H1 (cell line): ENCODE data around the gene TLCD5. TPM values are rescaled to one million over a fixed set of nuclear protein-coding genes. Genes with fewer than 3 reads are reported as not detected.

Experiments
- CTCF ChIA-PET: fragments of 300-600 bp; sonication (Branson Sonifier 250); formaldehyde crosslinking; loops from one replicate; lab custom pipeline; 2021; ENCODE audit not compliant: partially characterized antibody; lab: Charles Lee
- POLR2A ChIA-PET: fragments of 300-600 bp; sonication (Branson Sonifier 250); formaldehyde crosslinking; loops from one replicate; lab custom pipeline; 2021; ENCODE audit warnings: inconsistent platforms; ENCODE audit not compliant: partially characterized antibody; lab: Charles Lee
- DNase-seq, 2 experiments: peaks; one replicate each; pipeline versions ENCODE4 v3.0.0 to v3.0.0-alpha.2; 2010 to 2022; ENCODE audit warnings: low spot score in 2 of 2, low read depth in 1 of 2, mixed read lengths in 1 of 2
- FAIRE-seq: peaks from 2 replicates; lab custom pipeline; 2011; peaks lifted over from hg19 to GRCh38; lab: Jason Lieb, UNC
- H2AFZ ChIP-seq: 2 replicates; pipeline ENCODE4 v1.8.1; 2012; ENCODE audit warnings: low read length, inconsistent platforms
- H2AK5ac ChIP-seq: 2 replicates; pipeline ENCODE4 v1.6.1; 2013; ENCODE audit warnings: low read depth, low read length
- H2BK120ac ChIP-seq: replicated peaks from 2 replicates; pipeline ENCODE3; 2013; ENCODE audit warnings: low read depth, low read length, inconsistent platforms
- H2BK12ac ChIP-seq: 2 replicates; pipeline ENCODE4 v1.6.1; 2013; ENCODE audit warnings: low read depth, low read length
- H2BK15ac ChIP-seq: 2 replicates; pipeline ENCODE4 v1.6.1; 2013; ENCODE audit warnings: low read length
- H2BK20ac ChIP-seq: 2 replicates; pipeline ENCODE4 v1.6.1; 2013; ENCODE audit warnings: low read length
- H2BK5ac ChIP-seq: 2 replicates; pipeline ENCODE4 v1.6.1; 2013; ENCODE audit warnings: low read depth, low read length
- H3K14ac ChIP-seq: 2 replicates; pipeline ENCODE4 v1.6.1; 2013; ENCODE audit warnings: inconsistent platforms; ENCODE audit not compliant: insufficient read length
- H3K18ac ChIP-seq: 2 replicates; pipeline ENCODE4 v1.6.1; 2013; ENCODE audit warnings: low read length; ENCODE audit errors: extremely low read depth
- H3K23ac ChIP-seq: 2 replicates; pipeline ENCODE4 v1.6.1; 2013; ENCODE audit warnings: inconsistent platforms; ENCODE audit not compliant: insufficient read length
- H3K23me2 ChIP-seq: 2 replicates; pipeline ENCODE4 v1.6.1; 2013; ENCODE audit warnings: low read depth, low read length
- H3K27ac ChIP-seq: 2 replicates; pipeline ENCODE4 v1.6.1; 2011; ENCODE audit warnings: low read depth, low read length, inconsistent platforms
- H3K27me3 ChIP-seq, 4 experiments: replicated peaks in 1 of 4; 1 replicate in 1 of 4; 2 replicates in 3 of 4; pipeline versions ENCODE4 v1.6.1 to v1.8.1; 2011 to 2013; ENCODE audit warnings: low read length in 3 of 4, mild to moderate bottlenecking in 3 of 4, inconsistent platforms in 2 of 4, mixed read lengths in 2 of 4, moderate library complexity in 1 of 4; ENCODE audit not compliant: control insufficient read depth in 3 of 4, insufficient read depth in 3 of 4; ENCODE audit errors: extremely low read depth in 1 of 4
- H3K36me3 ChIP-seq, 4 experiments: 2 replicates each; pipeline versions ENCODE4 v1.6.1 to v1.8.1; 2011 to 2013; ENCODE audit warnings: mild to moderate bottlenecking in 4 of 4, low read length in 3 of 4, moderate library complexity in 2 of 4, control low read depth in 1 of 4, inconsistent platforms in 1 of 4; ENCODE audit not compliant: insufficient read depth in 4 of 4, control insufficient read depth in 2 of 4
- H3K4ac ChIP-seq: replicated peaks from 2 replicates; pipeline ENCODE3; 2013; ENCODE audit warnings: low read length, low read depth, mixed read lengths, inconsistent platforms; ENCODE audit not compliant: insufficient read length
- H3K4me1 ChIP-seq, 4 experiments: replicated peaks in 1 of 4; 1 replicate in 1 of 4; 2 replicates in 3 of 4; pipeline versions ENCODE4 v1.6.1 to v1.8.1; 2011 to 2013; ENCODE audit warnings: low read length in 3 of 4, inconsistent platforms in 2 of 4, mixed read lengths in 1 of 4; ENCODE audit not compliant: insufficient read depth in 4 of 4, control insufficient read depth in 3 of 4
- H3K4me2 ChIP-seq, 2 experiments: 2 replicates each; pipeline versions ENCODE4 v1.6.1 to v1.8.1; 2011 to 2013; ENCODE audit warnings: low read depth in 2 of 2, low read length in 2 of 2, control low read depth in 1 of 2, inconsistent platforms in 1 of 2, mild to moderate bottlenecking in 1 of 2; ENCODE audit not compliant: insufficient read depth in 1 of 2
- H3K4me3 ChIP-seq, 4 experiments: fragments of 200-600, 300-600 bp in 1 of 4; sonication (generic), shearing (Covaris generic), sonication (Bioruptor Twin) in 1 of 4; 2 replicates each; pipeline versions ENCODE4 v1.5.1 to v1.8.1; 2011 to 2016; ENCODE audit warnings: low read length in 4 of 4, low read depth in 3 of 4, control low read depth in 2 of 4, inconsistent platforms in 2 of 4, mild to moderate bottlenecking in 2 of 4, mixed read lengths in 1 of 4, moderate library complexity in 1 of 4; ENCODE audit not compliant: insufficient read depth in 2 of 4; ENCODE audit errors: extremely low read depth in 1 of 4
- H3K56ac ChIP-seq: replicated peaks from 2 replicates; pipeline ENCODE3; 2013; ENCODE audit warnings: low read depth, mild to moderate bottlenecking, mixed read lengths, low read length, inconsistent platforms; ENCODE audit not compliant: insufficient read length
- H3K79me1 ChIP-seq: 2 replicates; pipeline ENCODE4 v1.6.1; 2013; ENCODE audit warnings: low read depth, low read length, control low read depth
- H3K79me2 ChIP-seq, 2 experiments: 2 replicates each; pipeline versions ENCODE4 v1.6.1 to v1.8.1; 2012 to 2013; ENCODE audit warnings: low read length in 2 of 2, mild to moderate bottlenecking in 2 of 2, inconsistent platforms in 1 of 2; ENCODE audit not compliant: insufficient read depth in 2 of 2, control insufficient read depth in 1 of 2
- H3K9ac ChIP-seq, 4 experiments: replicated peaks in 1 of 4; 1 replicate in 1 of 4; 2 replicates in 3 of 4; pipeline versions ENCODE4 v1.6.1 to v1.8.1; 2011 to 2013; ENCODE audit warnings: low read depth in 3 of 4, low read length in 3 of 4, control low read depth in 2 of 4, mild to moderate bottlenecking in 2 of 4, moderate library complexity in 2 of 4, inconsistent platforms in 1 of 4; ENCODE audit errors: extremely low read depth in 1 of 4
- H3K9me3 ChIP-seq, 2 experiments: 2 replicates each; pipeline versions ENCODE4 v1.6.1 to v1.8.1; 2012 to 2013; ENCODE audit warnings: mild to moderate bottlenecking in 2 of 2, moderate library complexity in 2 of 2, control low read depth in 1 of 2, inconsistent platforms in 1 of 2, low read depth in 1 of 2, low read length in 1 of 2, mixed read lengths in 1 of 2; ENCODE audit not compliant: insufficient read depth in 2 of 2
- H4K20me1 ChIP-seq, 2 experiments: replicated peaks in 1 of 2; 2 replicates each; pipeline versions ENCODE3 to v1.8.1; 2011 to 2013; ENCODE audit warnings: inconsistent platforms in 2 of 2, low read length in 2 of 2, mild to moderate bottlenecking in 1 of 2; ENCODE audit not compliant: insufficient read depth in 2 of 2, control insufficient read depth in 1 of 2
- H4K5ac ChIP-seq: 2 replicates; pipeline ENCODE4 v1.6.1; 2013; ENCODE audit warnings: low read length, low read depth, mixed read lengths, inconsistent platforms; ENCODE audit not compliant: insufficient read length
- H4K8ac ChIP-seq: 2 replicates; pipeline ENCODE4 v1.8.0; 2013; ENCODE audit warnings: mild to moderate bottlenecking, moderate library complexity, low read length, inconsistent platforms; ENCODE audit not compliant: insufficient read depth; ENCODE audit errors: extremely low read depth
- H4K91ac ChIP-seq: replicated peaks from 2 replicates; pipeline ENCODE3; 2013; ENCODE audit warnings: low read length, mixed read lengths, inconsistent platforms; ENCODE audit not compliant: insufficient read length
- CBX8 ChIP-seq: fragments of 300-800, 300-1000 bp; sonication (generic); IDR thresholded peaks from 2 replicates; pipeline ENCODE4 v1.7.1; 2016; ENCODE audit warnings: low read depth, low read length, borderline replicate concordance
- CEBPB ChIP-seq: IDR thresholded peaks from 2 replicates; pipeline ENCODE4 v1.6.1; 2012; ENCODE audit warnings: low read depth, low read length
- CTBP2 ChIP-seq: IDR thresholded peaks from 2 replicates; pipeline ENCODE4 v1.7.0; 2011; ENCODE audit warnings: borderline replicate concordance, mild to moderate bottlenecking, moderate library complexity, mixed read lengths, low read length; ENCODE audit not compliant: insufficient read depth, insufficient read length
- GABPA ChIP-seq: IDR thresholded peaks from 2 replicates; pipeline ENCODE4 v1.6.1; 2011; ENCODE audit warnings: mild to moderate bottlenecking, low read length, moderate library complexity, borderline replicate concordance; ENCODE audit not compliant: insufficient read depth
- JUN ChIP-seq: IDR thresholded peaks from 2 replicates; pipeline ENCODE4 v1.6.1; 2011; ENCODE audit warnings: low read depth, mild to moderate bottlenecking, improper control_type of control experiment, low read length
- JUND ChIP-seq: IDR thresholded peaks from 2 replicates; pipeline ENCODE4 v1.6.1; 2011; ENCODE audit warnings: mild to moderate bottlenecking, improper control_type of control experiment, low read length
- KDM1A ChIP-seq: fragments of 200-600, 300-600 bp; sonication (generic); IDR thresholded peaks from 2 replicates; pipeline ENCODE4 v1.7.1; 2016; ENCODE audit warnings: mild to moderate bottlenecking, low read length, borderline replicate concordance
- MAFK ChIP-seq: IDR thresholded peaks from 2 replicates; pipeline ENCODE4 v1.6.1; 2012; ENCODE audit warnings: low read depth, mild to moderate bottlenecking, improper control_type of control experiment, low read length
- POLR2AphosphoS5 ChIP-seq: IDR thresholded peaks from 2 replicates; pipeline ENCODE4 v1.6.1; 2011; ENCODE audit warnings: low read depth, low read length
- RFX5 ChIP-seq: IDR thresholded peaks from 2 replicates; pipeline ENCODE4 v1.6.1; 2011; ENCODE audit warnings: low read depth, low read length, improper control_type of control experiment, borderline replicate concordance
- SAP30 ChIP-seq: fragments of 300-600 bp; sonication (generic); IDR thresholded peaks from 2 replicates; pipeline ENCODE4 v1.7.1; 2012; ENCODE audit warnings: low read length, moderate library complexity, mild to moderate bottlenecking, inconsistent platforms; ENCODE audit not compliant: insufficient read depth, insufficient replicate concordance
- SP4 ChIP-seq: IDR thresholded peaks from 2 replicates; pipeline ENCODE4 v1.6.1; 2012; ENCODE audit warnings: low read length, inconsistent platforms
- SRF ChIP-seq: IDR thresholded peaks from 2 replicates; pipeline ENCODE4 v1.6.1; 2011; ENCODE audit warnings: mild to moderate bottlenecking, low read depth, low read length, moderate library complexity
- TCF12 ChIP-seq: IDR thresholded peaks from 2 replicates; pipeline ENCODE4 v1.6.1; 2011; ENCODE audit warnings: low read depth, mild to moderate bottlenecking, low read length
- WGBS, 2 experiments: shearing (Covaris generic) in 1 of 2; methylation state at CpG; one replicate each; pipeline versions ENCODE4 v1.1.6 to v1.1.7; 2013 to 2015; ENCODE audit warnings: low lambda C conversion rate in 2 of 2, mixed read lengths in 2 of 2, inconsistent platforms in 1 of 2, low coverage in 1 of 2, missing lambda C conversion rate in 1 of 2; ENCODE audit not compliant: insufficient replicate concordance in 2 of 2, insufficient coverage in 1 of 2, insufficient read length in 1 of 2; ENCODE audit errors: extremely low coverage in 1 of 2, missing lambda C conversion rate in 1 of 2; 5-methylcytosine and 5-hydroxymethylcytosine counted together
- polyA plus RNA-seq, 7 experiments: library from polyadenylated mRNA; depleted of rRNA in 3 of 7; stranded (reverse) in 5 of 7; unstranded in 2 of 7; fragments of >200 nt in 5 of 7; fragments of 200-250 nt in 2 of 7; gene quantifications; 1 replicate in 5 of 7; 2 replicates in 1 of 7; 4 replicates in 1 of 7; pipeline versions ENCODE4 v1.2.1 to v1.2.3, GENCODE V29; 2011 to 2013; ENCODE audit warnings: missing spikeins in 2 of 7, mixed read lengths in 2 of 7
- total RNA-seq: library from RNA; stranded (reverse); fragmentation: NEBNext Ultra II Directional; extraction: Animal tissue kit (Norgen Biotek cat#: 25700); gene quantifications from 2 replicates; pipeline ENCODE4 v1.2.1, GENCODE V29; 2021

TLCD5 gene
- total and polyA plus RNA-seq, 2 of the 8 experiments (the other 6 are each of a cell fraction or from before 2014, with no cell fraction given): 9.5 to 10.1 TPM

- CTCF ChIA-PET: interaction anchor here (0.6 to 31.5 kb wide), 8 partner anchors 12 to 758 kb away, joined by 3 to 1412 read pairs (median 4); partner anchors contain the start of gene POU2F3
- no peak overlapping the region for H3K4me2 ChIP-seq
- FAIRE-seq: no peak
Measured at GRCh38 chr11:120305286-120305685, 19.8 kb upstream of the TLCD5 start.

More at GRCh38 chr11:120305286-120305685, 19.8 kb upstream of the TLCD5 start:
- Histone ChIP-seq H3K27ac (no peak overlapping the region), H3K56ac (no peak overlapping the region), H2BK15ac (peak overlapping the region; percentile 47; the same call in 1 of the 2 replicates), H4K5ac (no peak overlapping the region), H4K91ac (no peak overlapping the region), H2BK12ac (0 out of 2 replicates have a peak overlapping the region, but pooled peaks have one; percentile 64), H3K23ac (no peak overlapping the region), H3K23me2 (no peaks in the 10 kb centered on the region), H3K79me2 (no peaks in the 10 kb centered on the region), H3K27me3 (peaks cover 0 to 7% (median 0%) of the 10 kb centered on the region in 4 experiments; a peak in 2 of 7 replicates), H2BK5ac (0 out of 2 replicates have a peak overlapping the region, but pooled peaks have one; percentile 3), H3K9me3 (no peaks in the 10 kb centered on the region), H3K14ac (no peak overlapping the region), H4K20me1 (no peaks in the 10 kb centered on the region), H3K18ac (no peak overlapping the region), H3K4me3 (no peak overlapping the region), H4K8ac (no peak overlapping the region; the same call in 1 of the 2 replicates), H3K4ac (no peak overlapping the region), H2AFZ (no peak overlapping the region), H3K4me1 (peaks cover 0 to 12% (median 5%) of the 10 kb centered on the region in 4 experiments; a peak in 5 of 7 replicates), H2AK5ac (no peak overlapping the region), H3K9ac (no peak overlapping the region), H2BK120ac (no peak overlapping the region), H3K79me1 (no peaks in the 10 kb centered on the region), H3K36me3 (no peaks in the 10 kb centered on the region), H2BK20ac (no peak overlapping the region)
- POLR2A ChIA-PET: interaction anchor here (8.8 kb wide), 1 partner anchor 68 kb away, joined by 69 read pairs; no protein-coding TSS in a partner anchor
- no peak for TF ChIP-seq TCF12
- no peak for TF ChIP-seq JUN
- no peak for TF ChIP-seq SAP30
- no peak for TF ChIP-seq CEBPB
- no peak for TF ChIP-seq CBX8
- no peak for TF ChIP-seq KDM1A
- no peak for TF ChIP-seq GABPA
- no peak for TF ChIP-seq POLR2AphosphoS5
- no peak for TF ChIP-seq RFX5
- TF ChIP-seq SP4: no peak
- TF ChIP-seq MAFK: no peak
- TF ChIP-seq SRF: no peak
- no peak for TF ChIP-seq CTBP2
- no peak for TF ChIP-seq JUND
- 90% methylated on average over 11 of the region's 12 CpGs; no CpG with 5 or more reads in 1 of the 2 experiments for WGBS, 2 experiments
- no peak for DNase-seq
